T-cell (primary cell): ENCODE data around the gene EPN2. TPM values are rescaled to one million over a fixed set of nuclear protein-coding genes. Genes with fewer than 3 reads are reported as not detected.

ENCODE experiments used
- ATAC-seq, 4 experiments: fragments of 200-7000 bp in 3 of 4; fragments of 150-1000 bp in 1 of 4; cut with Tn5 transposase; replicated peaks in 1 of 4; 1 replicate in 3 of 4; 2 replicates in 1 of 4; pipeline ENCODE4 v1.10.0; 2021; ENCODE audit warnings: moderate library complexity in 3 of 4, mild to moderate bottlenecking in 2 of 4, moderate number of reproducible peaks in 1 of 4
- CTCF ChIA-PET, 2 donors: fragments of 300-600 bp; sonication (Branson Sonifier 250); formaldehyde crosslinking; loops; one replicate each; lab custom pipeline; 2022; ENCODE audit warnings: antibody characterized with exemption in 2 of 2; lab: Charles Lee
- POLR2A ChIA-PET, 2 donors: fragments of 300-600 bp; sonication (Branson Sonifier 250); formaldehyde crosslinking; loops; one replicate each; lab custom pipeline; 2022; ENCODE audit warnings: antibody characterized with exemption in 2 of 2; lab: Charles Lee
- DNase-seq, 35 experiments: peaks; one replicate each; pipeline versions ENCODE4 v3.0.0 to v3.0.0-alpha.2; 2013 to 2023
- H3K27ac ChIP-seq: one replicate; pipeline ENCODE4 v1.5.1; 2013; ENCODE audit warnings: low read length
- H3K27me3 ChIP-seq, 2 experiments: replicated peaks in 1 of 2; 1 replicate in 1 of 2; 2 replicates in 1 of 2; pipeline versions ENCODE4 v1.6.1 to v1.7.0; 2013; ENCODE audit warnings: low read length in 1 of 2, mixed read lengths in 1 of 2; ENCODE audit not compliant: control insufficient read depth in 2 of 2, insufficient read depth in 2 of 2; ENCODE audit errors: extremely low read depth in 1 of 2
- H3K36me3 ChIP-seq, 2 donors: 1 replicate in 1 of 2; 2 replicates in 1 of 2; pipeline versions ENCODE4 v1.6.1 to v1.7.0; 2013; ENCODE audit warnings: low read length in 1 of 2; ENCODE audit not compliant: control insufficient read depth in 2 of 2, insufficient read depth in 1 of 2; ENCODE audit errors: extremely low read depth in 1 of 2
- H3K4me1 ChIP-seq, 2 experiments: 1 replicate in 1 of 2; 2 replicates in 1 of 2; pipeline versions ENCODE4 v1.6.1 to v1.7.0; 2013; ENCODE audit warnings: low read length in 2 of 2, mixed read lengths in 1 of 2; ENCODE audit not compliant: insufficient read depth in 2 of 2, control insufficient read depth in 1 of 2; ENCODE audit errors: extremely low read depth in 1 of 2
- H3K4me3 ChIP-seq, 2 donors: 1 replicate in 1 of 2; 2 replicates in 1 of 2; pipeline versions ENCODE4 v1.5.1 to v1.7.0; 2013; ENCODE audit warnings: mild to moderate bottlenecking in 2 of 2, low read length in 1 of 2, moderate library complexity in 1 of 2; ENCODE audit not compliant: control insufficient read depth in 1 of 2; ENCODE audit errors: extremely low read depth in 1 of 2
- H3K9me3 ChIP-seq: 2 replicates; pipeline ENCODE4 v1.7.0; 2013
- H3K27ac Mint-ChIP-seq, 2 donors: one replicate each; pipeline ENCODE4 v1.8.0; 2020 to 2021; ENCODE audit warnings: mild to moderate bottlenecking in 2 of 2, mixed read lengths in 2 of 2
- H3K27me3 Mint-ChIP-seq, 2 donors: one replicate each; pipeline ENCODE4 v1.8.0; 2021 to 2022; ENCODE audit warnings: mixed read lengths in 2 of 2
- H3K36me3 Mint-ChIP-seq: one replicate; pipeline ENCODE4 v1.8.0; 2021; ENCODE audit warnings: mixed read lengths
- H3K4me1 Mint-ChIP-seq, 3 donors: one replicate each; pipeline ENCODE4 v1.8.0; 2020 to 2022; ENCODE audit warnings: mixed read lengths in 3 of 3, mild to moderate bottlenecking in 1 of 3
- H3K4me3 Mint-ChIP-seq, 3 donors: one replicate each; pipeline ENCODE4 v1.8.0; 2020 to 2022; ENCODE audit warnings: mild to moderate bottlenecking in 3 of 3, mixed read lengths in 3 of 3, moderate library complexity in 3 of 3
- H3K9me3 Mint-ChIP-seq, 3 donors: one replicate each; pipeline ENCODE4 v1.8.0; 2020 to 2022; ENCODE audit warnings: mixed read lengths in 3 of 3
- WGBS: methylation state at CpG from one replicate; pipeline ENCODE4 v1.1.5; 2013; ENCODE audit warnings: missing lambda C conversion rate; ENCODE audit not compliant: insufficient coverage; 5-methylcytosine and 5-hydroxymethylcytosine counted together
- total RNA-seq, 35 experiments: library from RNA in 6 of 35; stranded (reverse) in 6 of 35; fragments of 120-200 nt in 1 of 35; gene quantifications; one replicate each; pipeline versions ENCODE4 v1.2.1 to v1.2.4 and lab custom pipeline; 2013 to 2026

The EPN2 gene
- total RNA-seq, 5 donors from 2014 or later (not counting 1 experiment from before 2014, with no cell fraction given), result 5.5 to 9.8 (median 8.4) TPM

- no peak overlapping the region for H3K27ac ChIP-seq
- DNase-seq, result peak in 1 of 35 experiments; percentile 17
- no peaks in the 10 kb centered on the region for H3K9me3 ChIP-seq
- H3K36me3 ChIP-seq, result peaks cover 0 to 33% of the 10 kb centered on the region in 2 donors
- Mint-ChIP-seq H3K4me1 (peaks cover 14 to 26% (median 18%) of the 10 kb centered on the region in 3 donors), H3K27ac (peak overlapping the region; percentile 63 to 73), H3K9me3 (no peaks in the 10 kb centered on the region), H3K4me3 (peak overlapping the region; percentile 97 to 100 (median 100)), H3K36me3 (peaks cover 31% of the 10 kb centered on the region), H3K27me3 (no peaks in the 10 kb centered on the region)
- no peak overlapping the region for H3K4me3 ChIP-seq
- peaks cover 8 to 19% of the 10 kb centered on the region in 2 experiments for H3K4me1 ChIP-seq
- no peak for ATAC-seq
- ChIA-PET CTCF (interaction anchor here in 1 of 2 donors (1.0 kb wide), 1 partner anchor 14 kb away, joined by 3 read pairs; no protein-coding TSS in a partner anchor), POLR2A (no interaction called here)
- 93% methylated on average over 8 of the region's 13 CpGs for WGBS
- H3K27me3 ChIP-seq, result no peaks in the 10 kb centered on the region
Measured at GRCh38 chr17:19379361-19380065, 142.3 kb downstream of the EPN2 start.

GRCh38 chr17:19380481-19381301, 143.5 kb downstream of the EPN2 start:
- Histone ChIP-seq H3K36me3 (peaks cover 0 to 33% of the 10 kb centered on the region in 2 donors), H3K27me3 (no peaks in the 10 kb centered on the region), H3K4me3 (no peak overlapping the region), H3K27ac (no peak overlapping the region), H3K9me3 (no peaks in the 10 kb centered on the region), H3K4me1 (peaks cover 8 to 19% of the 10 kb centered on the region in 2 experiments)
- no peak for DNase-seq
- Mint-ChIP-seq H3K9me3 (no peaks in the 10 kb centered on the region), H3K36me3 (peaks cover 33% of the 10 kb centered on the region), H3K27ac (no peak overlapping the region), H3K27me3 (no peaks in the 10 kb centered on the region), H3K4me3 (no peak overlapping the region), H3K4me1 (peaks cover 16 to 24% (median 19%) of the 10 kb centered on the region in 3 donors)
- ChIA-PET POLR2A (no interaction called here), CTCF (interaction anchor here in 1 of 2 donors (0.8 to 1.0 kb wide), 2 partner anchors 15 to 18 kb away, joined by 3 read pairs; partner anchors contain the start of gene B9D1)
- 94% methylated on average over 26 of the region's 29 CpGs for WGBS
- ATAC-seq, result no peak

GRCh38 chr17:19381361-19381740, 144.2 kb downstream of the EPN2 start:
- no peaks in the 10 kb centered on the region for H3K9me3 Mint-ChIP-seq
- H3K36me3 ChIP-seq, result peaks cover 0 to 33% of the 10 kb centered on the region in 2 donors
- no peak overlapping the region for H3K4me3 ChIP-seq
- H3K27me3 ChIP-seq, result peaks cover 0 to under 1% of the 10 kb centered on the region in 2 experiments
- no peak for DNase-seq
- H3K27me3 Mint-ChIP-seq, result no peaks in the 10 kb centered on the region
- no peak overlapping the region for H3K27ac Mint-ChIP-seq
- no peaks in the 10 kb centered on the region for H3K9me3 ChIP-seq
- ATAC-seq, result no peak
- H3K4me3 Mint-ChIP-seq, result no peak overlapping the region
- peaks cover 33% of the 10 kb centered on the region for H3K36me3 Mint-ChIP-seq
- POLR2A ChIA-PET, result no interaction called here
- no peak overlapping the region for H3K27ac ChIP-seq
- WGBS, result 98% methylated on average over 5 of the region's 7 CpGs
- H3K4me1 Mint-ChIP-seq, result peaks cover 16 to 19% (median 18%) of the 10 kb centered on the region in 3 donors
- CTCF ChIA-PET, result no interaction called here
- H3K4me1 ChIP-seq, result peaks cover 8 to 16% of the 10 kb centered on the region in 2 experiments

GRCh38 chr17:19381741-19382444, 144.7 kb downstream of the EPN2 start:
- WGBS, result 95% methylated on average over 29 of the region's 31 CpGs
- POLR2A ChIA-PET, result no interaction called here
- Mint-ChIP-seq H3K27ac (no peak overlapping the region), H3K27me3 (no peaks in the 10 kb centered on the region), H3K9me3 (no peaks in the 10 kb centered on the region), H3K4me1 (peaks cover 12 to 17% (median 16%) of the 10 kb centered on the region in 3 donors), H3K36me3 (peaks cover 33% of the 10 kb centered on the region), H3K4me3 (no peak overlapping the region)
- ATAC-seq (no peak), DNase-seq (no peak)
- no peak overlapping the region for H3K4me3 ChIP-seq
- peaks cover 0 to 33% of the 10 kb centered on the region in 2 donors for H3K36me3 ChIP-seq
- CTCF ChIA-PET, result no interaction called here
- peaks cover 6 to 13% of the 10 kb centered on the region in 2 experiments for H3K4me1 ChIP-seq
- H3K27ac ChIP-seq, result no peak overlapping the region
- peaks cover 0 to 4% of the 10 kb centered on the region in 2 experiments for H3K27me3 ChIP-seq
- no peaks in the 10 kb centered on the region for H3K9me3 ChIP-seq

- peaks cover 0 to 33% of the 10 kb centered on the region in 2 donors for H3K36me3 ChIP-seq
- peaks cover 0 to 8% of the 10 kb centered on the region in 2 experiments for H3K27me3 ChIP-seq
- DNase-seq (no peak), ATAC-seq (no peak)
- no peaks in the 10 kb centered on the region for H3K9me3 ChIP-seq
- Mint-ChIP-seq H3K36me3 (peaks cover 33% of the 10 kb centered on the region), H3K9me3 (no peaks in the 10 kb centered on the region), H3K4me1 (peaks cover 9 to 10% (median 10%) of the 10 kb centered on the region in 3 donors), H3K27me3 (peaks cover 0 to under 1% of the 10 kb centered on the region in 2 donors), H3K4me3 (no peak overlapping the region), H3K27ac (no peak overlapping the region)
- CTCF ChIA-PET, result no interaction called here
- POLR2A ChIA-PET, result no interaction called here
- no peak overlapping the region for H3K4me3 ChIP-seq
- no peak overlapping the region for H3K27ac ChIP-seq
- H3K4me1 ChIP-seq, result peaks cover 2 to 11% of the 10 kb centered on the region in 2 experiments
- 95% methylated on average over 10 of the region's 13 CpGs for WGBS
Measured at GRCh38 chr17:19382531-19383444, 145.6 kb downstream of the EPN2 start.
